SK-N-SH treated with all-trans-retinoic acid at 6 μM for 48 hours (cell line): ENCODE results near the gene RHBDF2.

ENCODE experiments used
- ARNTL ChIP-seq: fragments of 450-650 bp; formaldehyde crosslinking; IDR thresholded peaks from 2 replicates; pipeline ENCODE4 v1.5.0; 2020; ENCODE audit warnings: low read depth, mild to moderate bottlenecking, moderate library complexity, borderline replicate concordance
- CSRNP3 ChIP-seq: fragments of 250-450 bp; sonication (Bioruptor Pico); IDR thresholded peaks from 2 replicates; pipeline ENCODE4 v1.5.1; 2021; ENCODE audit warnings: mild to moderate bottlenecking, moderate library complexity
- OSR1 ChIP-seq: fragments of 250-450 bp; sonication (Bioruptor Pico); IDR thresholded peaks from 2 replicates; pipeline ENCODE4 v1.8.0; 2022; ENCODE audit warnings: moderate library complexity, mild to moderate bottlenecking, inconsistent platforms
- RARB ChIP-seq: fragments of 250-450 bp; sonication (Bioruptor Pico); IDR thresholded peaks from 2 replicates; pipeline ENCODE4 v1.8.0; 2021; ENCODE audit warnings: mild to moderate bottlenecking, moderate library complexity
- ZC3H10 ChIP-seq: fragments of 250-450 bp; sonication (Bioruptor Pico); IDR thresholded peaks from 2 replicates; pipeline ENCODE4 v1.5.1; 2021; ENCODE audit warnings: mild to moderate bottlenecking, moderate library complexity
- ZFP3 ChIP-seq: fragments of 250-450 bp; sonication (Bioruptor Pico); IDR thresholded peaks from 2 replicates; pipeline ENCODE4 v1.5.0; 2020; ENCODE audit warnings: mild to moderate bottlenecking, moderate library complexity
- ZNF565 ChIP-seq: fragments of 450-650 bp; formaldehyde crosslinking; conservative IDR thresholded peaks from 2 replicates; pipeline ENCODE4 v1.5.0; 2020; ENCODE audit warnings: low read depth, mild to moderate bottlenecking, moderate library complexity
- TF ChIP-seq, protein P1 (sequence below): fragments of 250-450 bp; sonication (Bioruptor Pico); IDR thresholded peaks from 2 replicates; pipeline ENCODE4 v1.8.0; 2020; ENCODE audit warnings: mild to moderate bottlenecking, moderate library complexity, borderline replicate concordance
- TF ChIP-seq, protein P2 (sequence below): fragments of 250-450 bp; sonication (Bioruptor Pico); IDR thresholded peaks from 2 replicates; pipeline ENCODE4 v1.8.0; 2021; ENCODE audit warnings: low read depth, mild to moderate bottlenecking, moderate library complexity, borderline replicate concordance

DNA sequence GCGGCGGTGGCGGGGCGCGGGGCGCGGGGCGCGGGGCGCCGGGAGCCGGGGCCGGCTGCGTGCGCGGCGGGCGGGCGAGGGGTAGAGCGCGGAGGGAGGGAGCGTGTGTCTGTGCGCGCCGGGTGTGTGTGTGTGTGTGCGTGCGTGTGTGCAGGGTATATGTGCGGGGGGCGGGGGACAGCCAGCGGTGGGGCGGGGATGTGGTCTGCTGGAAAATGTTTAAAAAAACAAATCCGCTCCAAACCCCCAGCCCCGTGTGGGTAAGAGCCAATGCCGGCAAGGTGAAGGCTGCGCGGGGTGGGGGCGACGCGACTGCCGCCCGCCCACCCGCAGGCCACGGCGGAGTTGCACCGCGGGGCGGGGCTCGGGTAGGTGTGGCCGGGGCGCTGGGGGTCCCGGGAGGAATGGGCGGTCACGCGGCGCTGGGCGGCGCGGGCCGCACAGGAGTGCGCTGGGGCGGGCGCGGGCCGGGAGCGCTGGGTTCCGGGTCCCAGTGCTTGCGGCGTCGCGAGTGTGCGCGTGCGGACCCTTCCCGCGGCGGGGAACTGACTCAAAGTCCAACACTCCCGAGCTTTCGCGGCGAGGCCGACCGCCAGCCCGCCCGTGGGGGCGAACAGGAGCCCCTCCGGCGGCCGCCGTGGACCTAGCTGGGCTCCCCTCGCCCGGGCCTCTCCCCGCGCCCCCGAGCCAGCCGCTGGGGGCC lies 36.5 kb upstream of the RHBDF2 start, which contains the start of gene CYGB:
- TF ChIP-seq ARNTL (CRISPR knock-in tag) = no peak
- no peak for TF ChIP-seq OSR1
- TF ChIP-seq RARB = no peak
- TF ChIP-seq, protein P1, sequence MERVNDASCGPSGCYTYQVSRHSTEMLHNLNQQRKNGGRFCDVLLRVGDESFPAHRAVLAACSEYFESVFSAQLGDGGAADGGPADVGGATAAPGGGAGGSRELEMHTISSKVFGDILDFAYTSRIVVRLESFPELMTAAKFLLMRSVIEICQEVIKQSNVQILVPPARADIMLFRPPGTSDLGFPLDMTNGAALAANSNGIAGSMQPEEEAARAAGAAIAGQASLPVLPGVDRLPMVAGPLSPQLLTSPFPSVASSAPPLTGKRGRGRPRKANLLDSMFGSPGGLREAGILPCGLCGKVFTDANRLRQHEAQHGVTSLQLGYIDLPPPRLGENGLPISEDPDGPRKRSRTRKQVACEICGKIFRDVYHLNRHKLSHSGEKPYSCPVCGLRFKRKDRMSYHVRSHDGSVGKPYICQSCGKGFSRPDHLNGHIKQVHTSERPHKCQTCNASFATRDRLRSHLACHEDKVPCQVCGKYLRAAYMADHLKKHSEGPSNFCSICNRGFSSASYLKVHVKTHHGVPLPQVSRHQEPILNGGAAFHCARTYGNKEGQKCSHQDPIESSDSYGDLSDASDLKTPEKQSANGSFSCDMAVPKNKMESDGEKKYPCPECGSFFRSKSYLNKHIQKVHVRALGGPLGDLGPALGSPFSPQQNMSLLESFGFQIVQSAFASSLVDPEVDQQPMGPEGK (CRISPR knock-in tag) = no peak
- TF ChIP-seq ZC3H10 = no peak
- no peak for TF ChIP-seq ZNF565 (CRISPR knock-in tag)
- TF ChIP-seq CSRNP3 (CRISPR knock-in tag) = no peak
- TF ChIP-seq, protein P2, sequence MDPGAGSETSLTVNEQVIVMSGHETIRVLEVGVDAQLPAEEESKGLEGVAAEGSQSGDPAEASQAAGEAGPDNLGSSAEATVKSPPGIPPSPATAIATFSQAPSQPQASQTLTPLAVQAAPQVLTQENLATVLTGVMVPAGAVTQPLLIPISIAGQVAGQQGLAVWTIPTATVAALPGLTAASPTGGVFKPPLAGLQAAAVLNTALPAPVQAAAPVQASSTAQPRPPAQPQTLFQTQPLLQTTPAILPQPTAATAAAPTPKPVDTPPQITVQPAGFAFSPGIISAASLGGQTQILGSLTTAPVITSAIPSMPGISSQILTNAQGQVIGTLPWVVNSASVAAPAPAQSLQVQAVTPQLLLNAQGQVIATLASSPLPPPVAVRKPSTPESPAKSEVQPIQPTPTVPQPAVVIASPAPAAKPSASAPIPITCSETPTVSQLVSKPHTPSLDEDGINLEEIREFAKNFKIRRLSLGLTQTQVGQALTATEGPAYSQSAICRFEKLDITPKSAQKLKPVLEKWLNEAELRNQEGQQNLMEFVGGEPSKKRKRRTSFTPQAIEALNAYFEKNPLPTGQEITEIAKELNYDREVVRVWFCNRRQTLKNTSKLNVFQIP = no peak
- peak; percentile 100 for TF ChIP-seq ZFP3
